Breast epithelium (tissue), 3 donors: ENCODE measurements around the gene IP6K3.

Experiments used
- POLR2AphosphoS5 ChIP-seq, 3 donors: sonication (generic); formaldehyde crosslinking; IDR thresholded peaks; one replicate each; pipeline ENCODE4 v1.6.1; 2017; ENCODE audit warnings: antibody characterized with exemption in 3 of 3
- TF ChIP-seq, protein P1 (sequence below), 3 donors: fragments of 450-650 bp; IDR thresholded peaks; one replicate each; pipeline ENCODE4 v1.5.1; 2016 to 2017; ENCODE audit warnings: antibody characterized with exemption in 3 of 3, mild to moderate bottlenecking in 3 of 3, moderate library complexity in 3 of 3

DNA sequence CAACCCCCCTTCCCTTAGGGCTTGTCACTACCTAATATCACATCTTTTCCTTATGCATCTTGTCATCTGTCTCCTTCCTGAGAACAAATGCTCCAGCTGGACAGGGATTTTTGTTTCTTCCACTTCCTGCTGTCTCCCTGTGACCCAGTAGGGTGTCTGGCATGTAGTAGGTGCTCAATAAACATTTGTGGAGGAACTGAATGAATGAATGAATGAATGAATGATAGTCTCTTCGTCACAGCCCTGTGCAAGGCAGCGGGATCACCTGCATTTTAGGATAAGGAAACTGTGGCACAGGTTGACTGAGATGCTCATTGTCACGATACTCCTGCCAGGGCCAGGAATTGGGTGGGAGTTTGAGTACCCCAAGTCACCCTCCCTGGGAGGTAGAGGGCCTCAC, 28.1 kb upstream of the IP6K3 start:
- TF ChIP-seq, protein P1, sequence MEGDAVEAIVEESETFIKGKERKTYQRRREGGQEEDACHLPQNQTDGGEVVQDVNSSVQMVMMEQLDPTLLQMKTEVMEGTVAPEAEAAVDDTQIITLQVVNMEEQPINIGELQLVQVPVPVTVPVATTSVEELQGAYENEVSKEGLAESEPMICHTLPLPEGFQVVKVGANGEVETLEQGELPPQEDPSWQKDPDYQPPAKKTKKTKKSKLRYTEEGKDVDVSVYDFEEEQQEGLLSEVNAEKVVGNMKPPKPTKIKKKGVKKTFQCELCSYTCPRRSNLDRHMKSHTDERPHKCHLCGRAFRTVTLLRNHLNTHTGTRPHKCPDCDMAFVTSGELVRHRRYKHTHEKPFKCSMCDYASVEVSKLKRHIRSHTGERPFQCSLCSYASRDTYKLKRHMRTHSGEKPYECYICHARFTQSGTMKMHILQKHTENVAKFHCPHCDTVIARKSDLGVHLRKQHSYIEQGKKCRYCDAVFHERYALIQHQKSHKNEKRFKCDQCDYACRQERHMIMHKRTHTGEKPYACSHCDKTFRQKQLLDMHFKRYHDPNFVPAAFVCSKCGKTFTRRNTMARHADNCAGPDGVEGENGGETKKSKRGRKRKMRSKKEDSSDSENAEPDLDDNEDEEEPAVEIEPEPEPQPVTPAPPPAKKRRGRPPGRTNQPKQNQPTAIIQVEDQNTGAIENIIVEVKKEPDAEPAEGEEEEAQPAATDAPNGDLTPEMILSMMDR (IDR thresholded peaks at IDR 0.05): no peak
- TF ChIP-seq POLR2AphosphoS5 (IDR thresholded peaks at IDR 0.05): no peak
